Measurements from ENCODE around the gene ERC1.
A peak's percentile ranks its signal among the peaks of the same experiment; 100 is the strongest.

Gene ERC1

GRCh38 chr12:1471224-1471623 is 480.2 kb downstream of the ERC1 start:
- no peak for TF ChIP-seq CTCF (IDR thresholded peaks at IDR 0.05; ENCODE audit: insufficient read depth, low read length, missing control alignments)
- H3K4me3 ChIP-seq (ENCODE audit: low read depth, low read length), result no peak overlapping the region
- CTCF ChIA-PET, result interaction anchor here (0.8 to 1.7 kb wide), 3 partner anchors 11 to 353 kb away, joined by 3 to 7 read pairs (median 3); no protein-coding TSS in a partner anchor
- POLR2A ChIA-PET, result no interaction called here
- no peak for DNase-seq (ENCODE audit: low read depth, low spot score)

GRCh38 chr12:1473418-1473817 is 482.4 kb downstream of the ERC1 start:
- DNase-seq (ENCODE audit: low read depth, low spot score), result no peak
- CTCF ChIA-PET, result interaction anchor here (2.0 to 5.1 kb wide), 2 partner anchors 110 to 356 kb away, joined by 11 to 32 read pairs; no protein-coding TSS in a partner anchor
- no peak for TF ChIP-seq CTCF (IDR thresholded peaks at IDR 0.05; ENCODE audit: insufficient read depth, low read length, missing control alignments)
- no peak overlapping the region for H3K4me3 ChIP-seq (ENCODE audit: low read depth, low read length)
- POLR2A ChIA-PET, result interaction anchor here (0.5 to 2.9 kb wide), 6 partner anchors 15 to 109 kb away, joined by 4 to 25 read pairs (median 7); no protein-coding TSS in a partner anchor

- DNase-seq (ENCODE audit: low read depth, low spot score), result peak; percentile 93
Measured at GRCh38 chr12:1474041-1474573, 483.1 kb downstream of the ERC1 start.

GRCh38 chr12:1474574-1475153 is 483.6 kb downstream of the ERC1 start:
- no peak for TF ChIP-seq CTCF (IDR thresholded peaks at IDR 0.05; ENCODE audit: insufficient read depth, low read length, missing control alignments)
- H3K4me3 ChIP-seq (ENCODE audit: low read depth, low read length), result peak overlapping the region; percentile 36
- POLR2A ChIA-PET, result interaction anchor here (0.6 to 2.9 kb wide), 10 partner anchors 14 to 118 kb away, joined by 3 to 25 read pairs (median 6); no protein-coding TSS in a partner anchor
- CTCF ChIA-PET, result interaction anchor here (0.9 to 5.1 kb wide), 4 partner anchors 10 to 357 kb away, joined by 3 to 32 read pairs (median 8); no protein-coding TSS in a partner anchor
- DNase-seq (ENCODE audit: low read depth, low spot score), result peak; percentile 88

More at GRCh38 chr12:1474041-1474573, 483.1 kb downstream of the ERC1 start:
- peak overlapping the region; percentile 36 for H3K4me3 ChIP-seq (ENCODE audit: low read depth, low read length)
- no peak for TF ChIP-seq CTCF (IDR thresholded peaks at IDR 0.05; ENCODE audit: insufficient read depth, low read length, missing control alignments)
- ChIA-PET POLR2A (interaction anchor here (0.5 to 2.9 kb wide), 10 partner anchors 15 to 119 kb away, joined by 3 to 25 read pairs (median 6); no protein-coding TSS in a partner anchor), CTCF (interaction anchor here (0.9 to 5.1 kb wide), 3 partner anchors 9 to 357 kb away, joined by 3 to 32 read pairs (median 11); no protein-coding TSS in a partner anchor)

- no peak for TF ChIP-seq CTCF (IDR thresholded peaks at IDR 0.05; ENCODE audit: insufficient read depth, low read length, missing control alignments)
- CTCF ChIA-PET, result no interaction called here
- POLR2A ChIA-PET, result no interaction called here
- no peak overlapping the region for H3K4me3 ChIP-seq (ENCODE audit: low read depth, low read length)
- no peak for DNase-seq (ENCODE audit: low read depth, low spot score)
Measured at GRCh38 chr12:1479645-1480044, 488.6 kb downstream of the ERC1 start.

- no peak for DNase-seq (ENCODE audit: low read depth, low spot score)
- H3K4me3 ChIP-seq (ENCODE audit: low read depth, low read length), result no peak overlapping the region
- ChIA-PET CTCF (no interaction called here), POLR2A (no interaction called here)
- no peak for TF ChIP-seq CTCF (IDR thresholded peaks at IDR 0.05; ENCODE audit: insufficient read depth, low read length, missing control alignments)
Measured at GRCh38 chr12:1481326-1481725, 490.3 kb downstream of the ERC1 start.
